ENCODE results near the gene MORN3. TPM values are rescaled to one million over a fixed set of nuclear protein-coding genes. Genes with fewer than 3 reads are reported as not detected.
A peak's percentile ranks its signal among the peaks of the same experiment; 100 is the strongest.

MORN3 gene
- total and polyA plus RNA-seq, 2 donors (not counting 1 experiment from before 2014, with no cell fraction given), result 0.22 to 1.3 TPM

- H3K36me3 ChIP-seq (replicated peaks in 1 of 2; ENCODE audit: control extremely low read depth in 1 of 2, control insufficient read depth in 1 of 2, extremely low read depth in 1 of 2, insufficient read depth in 2 of 2, low read length in 1 of 2), result no peaks in the 10 kb centered on the region
- ChIA-PET POLR2A (interaction anchor here (0.7 kb wide), 2 partner anchors 92 to 97 kb away, joined by 3 to 7 read pairs; no protein-coding TSS in a partner anchor), CTCF (interaction anchor here (1.0 to 14.0 kb wide), 12 partner anchors 8 to 191 kb away, joined by 3 to 155 read pairs (median 3); partner anchors contain the start of genes PSMD9, RHOF and TMEM120B)
- H3K79me2 ChIP-seq (ENCODE audit: control insufficient read depth, insufficient read depth, low read length), result no peaks in the 10 kb centered on the region
- Mint-ChIP-seq H3K4me1 (peaks cover 2% of the 10 kb centered on the region), H3K27ac (no peak overlapping the region), H3K4me3 (no peak overlapping the region), H3K9me3 (ENCODE audit: insufficient read depth) (no peaks in the 10 kb centered on the region), H3K27me3 (no peaks in the 10 kb centered on the region)
- H3K27ac ChIP-seq (ENCODE audit: low read length in 2 of 2), result no peak overlapping the region
- WGBS (ENCODE audit: insufficient coverage), result 88% methylated on average over 2 of the region's 9 CpGs
- H4K20me1 ChIP-seq (ENCODE audit: control insufficient read depth, insufficient read depth, low read length, poor library complexity, severe bottlenecking), result no peaks in the 10 kb centered on the region
- intact Hi-C loops (cut with micrococcal nuclease), result loop anchor here (1.0 kb wide), 4 partner anchors 15 to 197 kb away; partner anchors contain the start of gene TMEM120B
- H3K9me3 ChIP-seq (ENCODE audit: control extremely low read depth in 1 of 3, control insufficient read depth in 2 of 3, insufficient read depth in 1 of 3, low read length in 2 of 3), result no peaks in the 10 kb centered on the region
- peak overlapping the region; percentile 17 for H3K4me2 ChIP-seq (replicated peaks; ENCODE audit: low read depth, low read length, poor library complexity, severe bottlenecking)
- H2AFZ ChIP-seq (ENCODE audit: insufficient read depth, low read depth, low read length, poor library complexity, severe bottlenecking), result no peak overlapping the region
- H3K9ac ChIP-seq (ENCODE audit: low read length), result no peak overlapping the region
- ATAC-seq (ENCODE audit: low read depth), result peak; percentile 47
- H3K27me3 ChIP-seq (replicated peaks in 1 of 4; ENCODE audit: control extremely low read depth in 1 of 4, control insufficient read depth in 3 of 4, insufficient read depth in 4 of 4, low read length in 3 of 4), result no peaks in the 10 kb centered on the region
- DNase-seq, result peak; percentile 74
- TF ChIP-seq EZH2 (IDR thresholded peaks at IDR 0.05; ENCODE audit: borderline replicate concordance, insufficient read depth, low read depth, low read length, poor library complexity, severe bottlenecking) (no peak), CTCF (IDR thresholded peaks at IDR 0.05) (peak; percentile 77)
- peaks cover 0 to 4% of the 10 kb centered on the region in 2 donors for H3K4me1 ChIP-seq (ENCODE audit: control insufficient read depth in 2 of 2, insufficient read depth in 2 of 2, low read length in 2 of 2)
- H3K4me3 ChIP-seq (ENCODE audit: control extremely low read depth in 1 of 5, extremely low read depth in 1 of 5, insufficient read depth in 1 of 5, low read depth in 2 of 5, low read length in 4 of 5), result no peak overlapping the region
Observed at GRCh38 chr12:121697093-121697698, 27.7 kb upstream of the MORN3 start.

GRCh38 chr12:121693155-121693687 lies 23.8 kb upstream of the MORN3 start:
- no peak for ATAC-seq (ENCODE audit: low read depth)
- TF ChIP-seq EZH2 (IDR thresholded peaks at IDR 0.05; ENCODE audit: borderline replicate concordance, insufficient read depth, low read depth, low read length, poor library complexity, severe bottlenecking) (no peak), CTCF (IDR thresholded peaks at IDR 0.05) (no peak)
- 100% methylated on average over 2 of the region's 7 CpGs for WGBS (ENCODE audit: insufficient coverage)
- no peak overlapping the region for H3K27ac Mint-ChIP-seq
- H3K27ac ChIP-seq (ENCODE audit: low read length in 2 of 2), result no peak overlapping the region
- H3K4me3 Mint-ChIP-seq, result no peak overlapping the region
- H3K27me3 ChIP-seq (replicated peaks in 1 of 4; ENCODE audit: control extremely low read depth in 1 of 4, control insufficient read depth in 3 of 4, insufficient read depth in 4 of 4, low read length in 3 of 4), result no peaks in the 10 kb centered on the region
- peaks cover 0 to 4% of the 10 kb centered on the region in 2 donors for H3K4me1 ChIP-seq (ENCODE audit: control insufficient read depth in 2 of 2, insufficient read depth in 2 of 2, low read length in 2 of 2)
- ChIA-PET CTCF (interaction anchor here (0.7 to 14.0 kb wide), 8 partner anchors 19 to 118 kb away, joined by 3 to 155 read pairs (median 4); partner anchors contain the start of genes RHOF and TMEM120B), POLR2A (interaction anchor here (0.6 to 0.7 kb wide), 3 partner anchors 100 to 808 kb away, joined by 4 to 5 read pairs (median 5); no protein-coding TSS in a partner anchor)
- no peak overlapping the region for H3K4me2 ChIP-seq (replicated peaks; ENCODE audit: low read depth, low read length, poor library complexity, severe bottlenecking)
- no peaks in the 10 kb centered on the region for H3K9me3 ChIP-seq (ENCODE audit: control extremely low read depth in 1 of 3, control insufficient read depth in 2 of 3, insufficient read depth in 1 of 3, low read length in 2 of 3)
- no peaks in the 10 kb centered on the region for H4K20me1 ChIP-seq (ENCODE audit: control insufficient read depth, insufficient read depth, low read length, poor library complexity, severe bottlenecking)
- no peak overlapping the region for H3K4me3 ChIP-seq (ENCODE audit: control extremely low read depth in 1 of 5, extremely low read depth in 1 of 5, insufficient read depth in 1 of 5, low read depth in 2 of 5, low read length in 4 of 5)
- H3K36me3 ChIP-seq (replicated peaks in 1 of 2; ENCODE audit: control extremely low read depth in 1 of 2, control insufficient read depth in 1 of 2, extremely low read depth in 1 of 2, insufficient read depth in 2 of 2, low read length in 1 of 2), result no peaks in the 10 kb centered on the region
- intact Hi-C loops (cut with micrococcal nuclease), result no loop called here
- H3K27me3 Mint-ChIP-seq, result no peaks in the 10 kb centered on the region
- H2AFZ ChIP-seq (ENCODE audit: insufficient read depth, low read depth, low read length, poor library complexity, severe bottlenecking), result no peak overlapping the region
- no peaks in the 10 kb centered on the region for H3K79me2 ChIP-seq (ENCODE audit: control insufficient read depth, insufficient read depth, low read length)
- no peaks in the 10 kb centered on the region for H3K9me3 Mint-ChIP-seq (ENCODE audit: insufficient read depth)
- peaks cover 2% of the 10 kb centered on the region for H3K4me1 Mint-ChIP-seq
- H3K9ac ChIP-seq (ENCODE audit: low read length), result no peak overlapping the region
- DNase-seq, result no peak

Measured in B cell (primary cell).